ENCODE measurements around the gene PLXDC2.

Gene PLXDC2

GRCh38 chr10:19862811-19863515 is 46.7 kb downstream of the PLXDC2 start:
- no peak for DNase-seq

- DNase-seq = no peak
Measured at GRCh38 chr10:19865676-19866075, 49.4 kb downstream of the PLXDC2 start.

GRCh38 chr10:19869370-19869769 is 53.1 kb downstream of the PLXDC2 start:
- no peak for DNase-seq

GRCh38 chr10:19872504-19873271 is 56.5 kb downstream of the PLXDC2 start:
- no peak for DNase-seq

- DNase-seq = no peak
Measured at GRCh38 chr10:19874190-19874589, 58.0 kb downstream of the PLXDC2 start.

GRCh38 chr10:19874791-19875190 is 58.6 kb downstream of the PLXDC2 start:
- no peak for DNase-seq

- no peak for DNase-seq
Measured at GRCh38 chr10:19876570-19876969, 60.3 kb downstream of the PLXDC2 start.

GRCh38 chr10:19877466-19878255 is 61.4 kb downstream of the PLXDC2 start:
- no peak for DNase-seq

- DNase-seq = no peak
Measured at GRCh38 chr10:19882621-19883020, 66.4 kb downstream of the PLXDC2 start.

GRCh38 chr10:19888061-19888660 is 71.9 kb downstream of the PLXDC2 start:
- no peak for DNase-seq

- DNase-seq = no peak
Measured at GRCh38 chr10:19889256-19889655, 73.0 kb downstream of the PLXDC2 start.

- DNase-seq = no peak
Measured at GRCh38 chr10:19891429-19891828, 75.2 kb downstream of the PLXDC2 start.

- no peak for DNase-seq
Measured at GRCh38 chr10:19892270-19892669, 76.0 kb downstream of the PLXDC2 start.

- DNase-seq = no peak
Measured at GRCh38 chr10:19892677-19893076, 76.4 kb downstream of the PLXDC2 start.

GRCh38 chr10:19895500-19895899 is 79.3 kb downstream of the PLXDC2 start:
- no peak for DNase-seq

GRCh38 chr10:19902456-19902855 is 86.2 kb downstream of the PLXDC2 start:
- DNase-seq = no peak

GRCh38 chr10:19904202-19904661 is 88.0 kb downstream of the PLXDC2 start:
- DNase-seq = no peak

GRCh38 chr10:19906108-19906791 is 90.0 kb downstream of the PLXDC2 start:
- DNase-seq = no peak

GRCh38 chr10:19908991-19909696 is 92.9 kb downstream of the PLXDC2 start:
- no peak for DNase-seq

GRCh38 chr10:19911886-19912285 is 95.7 kb downstream of the PLXDC2 start:
- no peak for DNase-seq

GRCh38 chr10:19913987-19914386 is 97.8 kb downstream of the PLXDC2 start:
- no peak for DNase-seq

GRCh38 chr10:19915125-19915524 is 98.9 kb downstream of the PLXDC2 start:
- DNase-seq = no peak

All from CD4-positive, alpha-beta T cell treated with Interleukin-15 for 1 hour (primary cell).